ENCODE results near the gene NGDN.

Gene NGDN

DNA sequence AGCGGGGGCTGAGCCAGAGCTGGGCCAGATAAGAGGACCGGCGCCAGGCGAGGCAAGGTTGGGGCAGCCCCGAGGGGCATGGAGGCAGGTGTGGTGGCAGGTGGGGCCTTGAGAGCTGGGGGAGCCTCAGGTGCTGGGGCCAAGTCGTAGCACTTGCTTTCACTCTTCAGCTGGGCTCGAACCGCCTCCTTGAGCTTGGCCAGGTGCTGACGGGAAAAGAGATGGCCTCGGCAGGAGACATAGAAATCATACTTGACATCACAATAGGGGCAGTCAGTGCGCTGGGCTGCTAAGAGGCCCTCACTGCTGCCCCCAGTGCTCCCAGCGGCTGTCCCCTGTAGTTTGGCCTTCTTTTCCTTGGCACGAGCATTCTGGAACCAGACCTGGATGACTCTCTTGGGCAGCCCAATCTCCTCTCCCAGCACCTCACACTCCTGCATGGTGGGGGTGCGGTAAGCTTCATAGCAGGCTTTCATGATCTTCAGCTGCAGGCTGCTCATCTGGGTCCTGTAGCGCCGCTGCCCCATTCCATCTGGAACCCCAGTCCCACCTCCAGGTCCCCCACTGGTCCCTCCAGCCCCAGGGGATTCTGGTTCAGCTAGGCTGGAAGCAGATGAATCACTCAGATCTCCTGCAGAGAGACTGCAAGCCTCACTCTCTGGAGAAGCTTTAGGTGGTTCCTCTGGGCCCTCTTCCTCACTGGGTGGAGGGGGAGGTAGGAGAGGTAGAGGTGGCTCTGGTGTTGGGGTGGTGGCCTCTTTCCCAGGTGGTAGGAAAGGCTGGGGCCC, 53.9 kb downstream of the NGDN start:
- no peak for DNase-seq

- no peak for DNase-seq
These were observed 55.5 kb downstream of the NGDN start for GRCh38 chr14:23524954-23525353.

- no peak for DNase-seq
These were observed 56.1 kb downstream of the NGDN start for GRCh38 chr14:23525611-23526010.
